ENCODE data around the gene TRAF3. TPM values are rescaled to one million over a fixed set of nuclear protein-coding genes. Genes with fewer than 3 reads are reported as not detected.

The TRAF3 gene
- polyA plus RNA-seq, 1 of the 3 experiments (the other 2 are of a cell fraction) = 17.9 TPM

GRCh38 chr14:102777711-102778337, 575 bp downstream of the TRAF3 start:
- Histone ChIP-seq H3K79me2 (ENCODE audit: insufficient read depth) (peaks cover 48% of the 10 kb centered on the region), H3K9ac (peak overlapping the region; percentile 88), H3K4me1 (ENCODE audit: control insufficient read depth in 1 of 2, insufficient read depth in 2 of 2, low read depth in 1 of 2, low read length in 1 of 2) (peaks cover 12 to 29% of the 10 kb centered on the region in 2 experiments; a peak in 3 of 4 replicates), H3F3A (replicated peaks; ENCODE audit: insufficient read depth) (peaks cover 20% of the 10 kb centered on the region), H3K27ac (ENCODE audit: low read depth in 2 of 2, low read length in 1 of 2) (peak overlapping the region; percentile 51 to 61), H3K36me3 (replicated peaks in 1 of 2; ENCODE audit: control insufficient read depth in 1 of 2, insufficient read depth in 2 of 2, low read length in 1 of 2) (no peaks in the 10 kb centered on the region), H3K9me3 (no peaks in the 10 kb centered on the region), H2AFZ (ENCODE audit: low read depth) (peak overlapping the region; percentile 53; the same call in 1 of the 2 replicates), H3K27me3 (ENCODE audit: insufficient read depth) (no peaks in the 10 kb centered on the region), H4K20me1 (ENCODE audit: insufficient read depth) (peaks cover 38% of the 10 kb centered on the region), H3K4me2 (peak overlapping the region; percentile 75), H3K9me2 (no peaks in the 10 kb centered on the region), H3K4me3 (ENCODE audit: low read depth in 2 of 2, low read length in 1 of 2) (peak overlapping the region; percentile 85 to 86)
- WGBS (ENCODE audit: low lambda C conversion rate) = 0% methylated on average over 3 of the region's 98 CpGs
- ChIA-PET POLR2A (no interaction called here), CTCF (no interaction called here)
- 0 out of 2 replicates have a peak, but pooled peaks have one; percentile 2 for TF ChIP-seq MAX (IDR thresholded peaks at IDR 0.05; ENCODE audit: low read depth)
- TF ChIP-seq FOSL2 (IDR thresholded peaks at IDR 0.05; ENCODE audit: borderline replicate concordance, low read depth) = no peak
- peak; percentile 72 for DNase-seq

GRCh38 chr14:102778338-102779083, 1.3 kb downstream of the TRAF3 start:
- ChIA-PET POLR2A (no interaction called here), CTCF (no interaction called here)
- Histone ChIP-seq H3K9ac (peak overlapping the region; percentile 88), H2AFZ (ENCODE audit: low read depth) (no peak overlapping the region), H3K4me2 (peak overlapping the region; percentile 75), H3K9me2 (no peaks in the 10 kb centered on the region), H3F3A (replicated peaks; ENCODE audit: insufficient read depth) (peaks cover 20% of the 10 kb centered on the region), H3K36me3 (replicated peaks in 1 of 2; ENCODE audit: control insufficient read depth in 1 of 2, insufficient read depth in 2 of 2, low read length in 1 of 2) (no peaks in the 10 kb centered on the region), H4K20me1 (ENCODE audit: insufficient read depth) (peaks cover 45% of the 10 kb centered on the region), H3K27ac (ENCODE audit: low read depth in 2 of 2, low read length in 1 of 2) (peak overlapping the region in 1 of 2 experiments; percentile 51), H3K4me1 (ENCODE audit: control insufficient read depth in 1 of 2, insufficient read depth in 2 of 2, low read depth in 1 of 2, low read length in 1 of 2) (peaks cover 12 to 32% of the 10 kb centered on the region in 2 experiments; a peak in 3 of 4 replicates), H3K27me3 (ENCODE audit: insufficient read depth) (no peaks in the 10 kb centered on the region), H3K9me3 (no peaks in the 10 kb centered on the region), H3K4me3 (ENCODE audit: low read depth in 2 of 2, low read length in 1 of 2) (peak overlapping the region; percentile 85 to 86), H3K79me2 (ENCODE audit: insufficient read depth) (peaks cover 55% of the 10 kb centered on the region)
- 8% methylated on average over 29 of the region's 29 CpGs for WGBS (ENCODE audit: low lambda C conversion rate)
- no peak for DNase-seq
- TF ChIP-seq MXI1 (IDR thresholded peaks at IDR 0.05; ENCODE audit: low read depth, low read length) (peak; percentile 35; the same call in 1 of the 2 replicates), EP300 (IDR thresholded peaks at IDR 0.05; ENCODE audit: borderline replicate concordance in 1 of 2, low read depth in 1 of 2, low read length in 1 of 2) (no peak)

- Histone ChIP-seq H3K9me2 (no peaks in the 10 kb centered on the region), H3K9me3 (no peaks in the 10 kb centered on the region), H3K9ac (peak overlapping the region; percentile 88; the same call in 1 of the 2 replicates), H3K27ac (ENCODE audit: low read depth in 2 of 2, low read length in 1 of 2) (no peak overlapping the region), H3K79me2 (ENCODE audit: insufficient read depth) (peaks cover 61% of the 10 kb centered on the region), H3K4me3 (ENCODE audit: low read depth in 2 of 2, low read length in 1 of 2) (peak overlapping the region; percentile 85 to 86), H2AFZ (ENCODE audit: low read depth) (no peak overlapping the region), H3K4me2 (peak overlapping the region; percentile 75), H4K20me1 (ENCODE audit: insufficient read depth) (peaks cover 50% of the 10 kb centered on the region), H3K27me3 (ENCODE audit: insufficient read depth) (no peaks in the 10 kb centered on the region), H3K36me3 (replicated peaks in 1 of 2; ENCODE audit: control insufficient read depth in 1 of 2, insufficient read depth in 2 of 2, low read length in 1 of 2) (no peaks in the 10 kb centered on the region), H3K4me1 (ENCODE audit: control insufficient read depth in 1 of 2, insufficient read depth in 2 of 2, low read depth in 1 of 2, low read length in 1 of 2) (peaks cover 12 to 32% of the 10 kb centered on the region in 2 experiments; a peak in 3 of 4 replicates), H3F3A (replicated peaks; ENCODE audit: insufficient read depth) (peaks cover 20% of the 10 kb centered on the region)
- POLR2A ChIA-PET = no interaction called here
- DNase-seq = no peak
- CTCF ChIA-PET = interaction anchor here (1.4 kb wide), 1 partner anchor 84 kb away, joined by 3 read pairs; no protein-coding TSS in a partner anchor
- WGBS (ENCODE audit: low lambda C conversion rate) = 59% methylated on average over 4 of the region's 4 CpGs
- TF ChIP-seq MAX (IDR thresholded peaks at IDR 0.05; ENCODE audit: low read depth) = no peak
- TF ChIP-seq CTCF (IDR thresholded peaks at IDR 0.05) = no peak
- no peak for TF ChIP-seq FOXM1 (IDR thresholded peaks at IDR 0.05; ENCODE audit: low read depth)
- TF ChIP-seq GABPA (IDR thresholded peaks at IDR 0.05; ENCODE audit: low read depth) = no peak
- TF ChIP-seq EZH2phosphoT487 (IDR thresholded peaks at IDR 0.05; ENCODE audit: borderline replicate concordance, low read depth) = no peak
- TF ChIP-seq PBX3 (IDR thresholded peaks at IDR 0.05) = no peak
- TF ChIP-seq RAD21 (IDR thresholded peaks at IDR 0.05; ENCODE audit: low read length) = no peak
- TF ChIP-seq JUND (IDR thresholded peaks at IDR 0.05) = no peak
- TF ChIP-seq FOSL2 (IDR thresholded peaks at IDR 0.05; ENCODE audit: borderline replicate concordance, low read depth) = no peak
- TF ChIP-seq TEAD4 (IDR thresholded peaks at IDR 0.05; ENCODE audit: borderline replicate concordance, insufficient read depth) = no peak
- no peak for TF ChIP-seq EP300 (IDR thresholded peaks at IDR 0.05; ENCODE audit: borderline replicate concordance in 1 of 2, low read depth in 1 of 2, low read length in 1 of 2)
- no peak for TF ChIP-seq ZBTB33 (IDR thresholded peaks at IDR 0.05; ENCODE audit: borderline replicate concordance, low read depth)
These were observed 1.8 kb downstream of the TRAF3 start for GRCh38 chr14:102779084-102779462.

Measured in SK-N-SH (cell line).